Mammary epithelial cell (primary cell): ENCODE measurements around the gene LTBP4.

Experiments
- EZH2 ChIP-seq: IDR thresholded peaks from 2 replicates; pipeline ENCODE4 v1.6.1; 2012; ENCODE audit warnings: low read length, inconsistent platforms, borderline replicate concordance
- TF ChIP-seq, protein P1 (sequence below), 2 donors: IDR thresholded peaks in 1 of 2; conservative IDR thresholded peaks in 1 of 2; 2 replicates each; pipeline ENCODE4 v1.5.1; 2011 to 2012; ENCODE audit warnings: inconsistent platforms in 2 of 2, low read length in 2 of 2, mild to moderate bottlenecking in 2 of 2, control low read depth in 1 of 2, low read depth in 1 of 2; ENCODE audit not compliant: insufficient read depth in 1 of 2; ENCODE audit errors: extremely low read depth in 1 of 2

DNA sequence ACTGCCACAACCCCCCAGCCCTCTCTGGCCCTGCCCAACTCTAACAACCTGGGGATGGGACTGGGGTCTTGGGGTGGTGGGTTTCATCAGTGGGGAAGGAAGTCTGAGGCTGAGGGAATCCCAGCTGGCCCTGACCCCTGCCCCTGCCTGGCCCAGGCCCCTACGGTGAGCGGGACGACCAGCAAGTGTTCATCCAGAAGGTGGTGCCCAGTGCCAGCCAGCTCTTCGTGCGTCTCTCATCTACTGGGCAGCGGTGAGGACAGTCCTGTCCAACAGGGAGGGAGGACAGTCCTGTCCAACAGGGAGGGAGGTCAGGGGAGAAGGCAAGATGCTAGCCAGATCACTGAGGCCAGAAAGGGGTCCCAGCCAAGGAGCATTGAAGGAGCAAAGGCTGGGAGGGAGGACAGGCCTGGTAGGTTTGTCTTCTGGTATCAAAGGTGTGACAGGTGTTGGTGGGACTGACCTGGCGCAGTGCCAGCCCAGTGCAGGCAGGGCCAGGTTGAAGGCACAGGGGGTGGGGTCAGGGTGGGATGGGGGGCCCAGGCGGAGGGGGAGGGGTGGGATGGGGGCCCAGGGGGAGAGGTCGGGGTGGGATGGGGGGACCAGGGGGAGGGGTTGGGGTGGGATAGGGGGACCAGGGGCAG, 12.1 kb upstream of the LTBP4 start:
- no peak for TF ChIP-seq EZH2
- TF ChIP-seq, protein P1, sequence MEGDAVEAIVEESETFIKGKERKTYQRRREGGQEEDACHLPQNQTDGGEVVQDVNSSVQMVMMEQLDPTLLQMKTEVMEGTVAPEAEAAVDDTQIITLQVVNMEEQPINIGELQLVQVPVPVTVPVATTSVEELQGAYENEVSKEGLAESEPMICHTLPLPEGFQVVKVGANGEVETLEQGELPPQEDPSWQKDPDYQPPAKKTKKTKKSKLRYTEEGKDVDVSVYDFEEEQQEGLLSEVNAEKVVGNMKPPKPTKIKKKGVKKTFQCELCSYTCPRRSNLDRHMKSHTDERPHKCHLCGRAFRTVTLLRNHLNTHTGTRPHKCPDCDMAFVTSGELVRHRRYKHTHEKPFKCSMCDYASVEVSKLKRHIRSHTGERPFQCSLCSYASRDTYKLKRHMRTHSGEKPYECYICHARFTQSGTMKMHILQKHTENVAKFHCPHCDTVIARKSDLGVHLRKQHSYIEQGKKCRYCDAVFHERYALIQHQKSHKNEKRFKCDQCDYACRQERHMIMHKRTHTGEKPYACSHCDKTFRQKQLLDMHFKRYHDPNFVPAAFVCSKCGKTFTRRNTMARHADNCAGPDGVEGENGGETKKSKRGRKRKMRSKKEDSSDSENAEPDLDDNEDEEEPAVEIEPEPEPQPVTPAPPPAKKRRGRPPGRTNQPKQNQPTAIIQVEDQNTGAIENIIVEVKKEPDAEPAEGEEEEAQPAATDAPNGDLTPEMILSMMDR (conservative IDR thresholded peaks at IDR 0.05 in 1 of 2, IDR thresholded peaks at IDR 0.05 in 1 of 2; ENCODE audit: extremely low read depth in 1 of 2, insufficient read depth in 1 of 2, low read depth in 1 of 2, low read length in 2 of 2), result no peak
